Measurements from ENCODE around the gene ATXN2. TPM values are rescaled to one million over a fixed set of nuclear protein-coding genes. Genes with fewer than 3 reads are reported as not detected.
"Not testable (repeated sequence)": the region's sequence is repeated elsewhere in the genome, so short reads cannot be mapped to it uniquely, and the experiment has no call there.

Gene ATXN2
- total RNA-seq, 1 donor from 2014 or later, result 66.8 TPM

DNA sequence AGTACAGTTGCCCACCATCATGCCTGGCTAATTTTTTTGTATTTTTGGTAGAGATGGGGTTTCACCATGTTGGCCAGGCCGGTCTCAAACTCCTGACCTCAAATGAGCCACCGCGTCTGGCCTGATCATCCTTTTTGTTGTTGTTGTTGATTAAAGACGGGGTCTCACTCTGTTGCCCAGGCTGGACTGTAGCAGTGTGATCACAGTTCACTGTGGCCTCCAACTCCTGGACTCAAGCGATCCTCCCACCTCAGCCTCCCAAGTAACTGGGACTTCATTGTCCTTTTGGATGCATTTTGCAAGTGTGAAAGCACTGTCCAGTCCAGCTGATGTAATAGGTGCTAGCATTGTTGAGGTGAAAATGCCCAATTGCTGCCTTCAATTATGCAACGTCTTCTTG lies 27.1 kb upstream of the ATXN2 start:
- Mint-ChIP-seq H3K27ac (ENCODE audit: unreplicated experiment) (no peak overlapping the region), H3K36me3 (ENCODE audit: low read depth) (no peaks in the 10 kb centered on the region), H3K27me3 (ENCODE audit: low read depth) (no peaks in the 10 kb centered on the region), H3K4me3 (ENCODE audit: unreplicated experiment) (no peak overlapping the region), H3K9me3 (ENCODE audit: low read depth) (no peaks in the 10 kb centered on the region), H3K4me1 (ENCODE audit: low read depth) (peaks cover 2% of the 10 kb centered on the region)
- no peak for DNase-seq (ENCODE audit: low spot score)
- TF ChIP-seq, protein P1, sequence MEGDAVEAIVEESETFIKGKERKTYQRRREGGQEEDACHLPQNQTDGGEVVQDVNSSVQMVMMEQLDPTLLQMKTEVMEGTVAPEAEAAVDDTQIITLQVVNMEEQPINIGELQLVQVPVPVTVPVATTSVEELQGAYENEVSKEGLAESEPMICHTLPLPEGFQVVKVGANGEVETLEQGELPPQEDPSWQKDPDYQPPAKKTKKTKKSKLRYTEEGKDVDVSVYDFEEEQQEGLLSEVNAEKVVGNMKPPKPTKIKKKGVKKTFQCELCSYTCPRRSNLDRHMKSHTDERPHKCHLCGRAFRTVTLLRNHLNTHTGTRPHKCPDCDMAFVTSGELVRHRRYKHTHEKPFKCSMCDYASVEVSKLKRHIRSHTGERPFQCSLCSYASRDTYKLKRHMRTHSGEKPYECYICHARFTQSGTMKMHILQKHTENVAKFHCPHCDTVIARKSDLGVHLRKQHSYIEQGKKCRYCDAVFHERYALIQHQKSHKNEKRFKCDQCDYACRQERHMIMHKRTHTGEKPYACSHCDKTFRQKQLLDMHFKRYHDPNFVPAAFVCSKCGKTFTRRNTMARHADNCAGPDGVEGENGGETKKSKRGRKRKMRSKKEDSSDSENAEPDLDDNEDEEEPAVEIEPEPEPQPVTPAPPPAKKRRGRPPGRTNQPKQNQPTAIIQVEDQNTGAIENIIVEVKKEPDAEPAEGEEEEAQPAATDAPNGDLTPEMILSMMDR (IDR thresholded peaks at IDR 0.05), result no peak

DNA sequence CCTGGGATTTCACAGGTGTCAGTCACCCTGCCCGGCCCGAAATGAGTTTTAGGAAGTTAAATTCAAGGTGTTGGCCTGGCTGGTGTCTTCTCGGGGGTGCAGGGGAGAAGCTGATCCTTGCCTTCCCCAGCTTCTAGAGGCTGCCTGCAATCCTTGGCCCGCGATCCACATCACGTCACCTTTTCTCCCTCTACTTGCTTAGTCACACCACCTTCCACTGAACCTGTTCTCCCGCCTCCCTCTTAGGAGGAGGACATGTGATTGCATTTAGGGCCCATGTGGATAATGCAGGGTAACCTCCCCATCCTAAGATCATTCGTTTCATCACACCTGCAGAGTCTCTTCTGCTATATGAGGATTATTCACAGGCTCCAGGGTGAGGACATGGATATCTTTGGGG lies 25.4 kb upstream of the ATXN2 start:
- DNase-seq (ENCODE audit: low spot score), result no peak
- no peaks in the 10 kb centered on the region for H3K27me3 Mint-ChIP-seq (ENCODE audit: low read depth)
- peaks cover 2% of the 10 kb centered on the region for H3K4me1 Mint-ChIP-seq (ENCODE audit: low read depth)
- TF ChIP-seq, protein P1 (IDR thresholded peaks at IDR 0.05), result no peak
- no peak overlapping the region for H3K27ac Mint-ChIP-seq (ENCODE audit: unreplicated experiment)
- no peaks in the 10 kb centered on the region for H3K9me3 Mint-ChIP-seq (ENCODE audit: low read depth)
- H3K36me3 Mint-ChIP-seq (ENCODE audit: low read depth), result no peaks in the 10 kb centered on the region
- H3K4me3 Mint-ChIP-seq (ENCODE audit: unreplicated experiment), result no peak overlapping the region

DNA sequence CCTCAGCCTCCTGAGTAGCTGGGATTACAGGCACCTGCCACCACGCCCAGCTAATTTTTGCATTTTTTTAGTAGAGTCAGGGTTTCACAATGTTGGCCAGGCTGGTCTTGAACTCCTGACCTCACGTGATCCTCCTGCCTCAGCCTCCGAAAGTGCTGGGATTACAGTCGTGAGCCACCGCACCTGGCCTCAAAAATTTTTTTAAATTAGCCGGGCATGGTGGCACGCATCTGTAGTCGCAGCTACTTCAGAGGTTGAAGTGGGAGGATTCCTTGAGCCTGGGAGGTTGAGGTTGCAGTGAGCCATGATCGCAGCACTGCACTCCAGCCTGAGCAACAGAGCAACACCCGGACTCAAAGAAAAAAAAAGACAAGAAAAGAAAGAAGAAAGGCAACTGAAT lies 18.7 kb upstream of the ATXN2 start:
- not testable (repeated sequence) for H3K9me3 Mint-ChIP-seq (ENCODE audit: low read depth); H3K27me3 Mint-ChIP-seq (ENCODE audit: low read depth); H3K27ac Mint-ChIP-seq (ENCODE audit: unreplicated experiment); H3K36me3 Mint-ChIP-seq (ENCODE audit: low read depth); DNase-seq (ENCODE audit: low spot score); H3K4me1 Mint-ChIP-seq (ENCODE audit: low read depth); H3K4me3 Mint-ChIP-seq (ENCODE audit: unreplicated experiment)

DNA sequence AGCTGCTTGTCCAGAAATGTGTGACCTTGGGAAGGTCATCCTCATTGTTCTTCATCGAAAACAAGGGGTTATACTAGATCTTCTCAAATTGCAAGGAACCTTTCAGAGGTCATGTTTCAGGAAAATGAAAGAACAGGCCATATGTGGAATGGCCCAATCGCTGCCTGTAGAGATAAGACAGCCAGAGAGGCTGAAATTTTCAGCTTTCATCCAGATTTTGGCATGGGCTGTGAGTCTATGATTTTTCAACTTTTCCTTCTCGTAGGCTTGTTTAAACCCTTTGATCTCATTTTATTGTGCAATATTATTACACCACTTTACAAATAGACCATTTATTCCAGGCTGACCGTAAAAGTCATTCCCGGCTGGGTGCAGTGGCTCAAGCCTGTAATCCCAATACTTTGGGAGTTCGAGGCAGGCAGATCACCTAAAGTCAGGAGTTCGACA lies 17.1 kb upstream of the ATXN2 start:
- Mint-ChIP-seq H3K36me3 (ENCODE audit: low read depth) (no peaks in the 10 kb centered on the region), H3K27ac (ENCODE audit: unreplicated experiment) (no peak overlapping the region), H3K4me1 (ENCODE audit: low read depth) (no peaks in the 10 kb centered on the region), H3K9me3 (ENCODE audit: low read depth) (no peaks in the 10 kb centered on the region), H3K27me3 (ENCODE audit: low read depth) (no peaks in the 10 kb centered on the region), H3K4me3 (ENCODE audit: unreplicated experiment) (no peak overlapping the region)
- TF ChIP-seq, protein P1 (IDR thresholded peaks at IDR 0.05), result no peak
- no peak for DNase-seq (ENCODE audit: low spot score)

DNA sequence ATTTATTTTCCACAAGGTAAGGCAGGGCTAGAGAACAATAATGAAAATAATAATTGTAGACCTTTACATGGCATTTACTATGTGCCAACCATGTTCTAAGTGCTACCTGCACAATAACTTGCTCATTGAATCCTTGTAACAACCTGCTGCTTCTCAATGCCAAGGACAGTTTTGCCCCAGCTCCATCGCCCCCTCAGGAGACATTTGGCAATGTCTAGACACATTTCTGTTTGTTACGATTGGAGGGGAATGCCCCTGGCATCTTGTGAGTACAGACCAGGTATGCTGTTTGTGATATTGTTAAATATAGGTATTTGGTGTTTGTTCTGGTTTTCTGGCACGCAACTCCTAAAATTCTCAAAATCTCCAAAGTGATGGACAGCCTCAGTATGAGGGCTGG lies 8.1 kb upstream of the ATXN2 start:
- Mint-ChIP-seq H3K36me3 (ENCODE audit: low read depth) (no peaks in the 10 kb centered on the region), H3K9me3 (ENCODE audit: low read depth) (no peaks in the 10 kb centered on the region), H3K27me3 (ENCODE audit: low read depth) (no peaks in the 10 kb centered on the region), H3K27ac (ENCODE audit: unreplicated experiment) (no peak overlapping the region), H3K4me3 (ENCODE audit: unreplicated experiment) (no peak overlapping the region), H3K4me1 (ENCODE audit: low read depth) (no peaks in the 10 kb centered on the region)
- DNase-seq (ENCODE audit: low spot score), result no peak
- TF ChIP-seq, protein P1 (IDR thresholded peaks at IDR 0.05), result no peak

DNA sequence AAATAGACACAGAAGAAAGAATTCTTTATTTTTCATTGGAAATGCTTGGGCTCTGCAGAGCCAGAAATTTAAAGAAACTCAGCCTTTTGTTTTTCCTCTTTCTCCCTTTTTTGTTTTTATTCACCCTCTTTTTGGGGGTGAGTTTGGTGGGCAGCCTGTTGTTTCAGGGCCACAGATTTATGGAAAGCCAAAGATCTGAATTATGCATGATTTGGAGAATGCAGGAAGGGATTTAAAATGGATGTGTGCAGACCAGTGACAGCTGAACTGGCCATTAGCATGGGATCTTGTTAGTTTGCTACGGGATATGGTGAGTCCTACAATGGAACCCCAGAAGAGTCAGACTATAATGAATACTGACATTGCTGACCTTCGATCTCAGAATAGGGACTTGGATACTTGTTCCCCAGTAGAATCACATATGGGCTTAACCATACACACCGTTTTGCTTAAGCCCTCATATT lies 7.7 kb upstream of the ATXN2 start:
- Mint-ChIP-seq H3K36me3 (ENCODE audit: low read depth) (no peaks in the 10 kb centered on the region), H3K27ac (ENCODE audit: unreplicated experiment) (no peak overlapping the region), H3K4me1 (ENCODE audit: low read depth) (no peaks in the 10 kb centered on the region), H3K9me3 (ENCODE audit: low read depth) (no peaks in the 10 kb centered on the region), H3K4me3 (ENCODE audit: unreplicated experiment) (no peak overlapping the region), H3K27me3 (ENCODE audit: low read depth) (no peaks in the 10 kb centered on the region)
- TF ChIP-seq, protein P1 (IDR thresholded peaks at IDR 0.05), result no peak
- DNase-seq (ENCODE audit: low spot score), result no peak

Measured in chondrocyte (in vitro differentiated cells).